Measurements from ENCODE around the gene CCDC187.

- no peak for TF ChIP-seq NR2C2 (CRISPR knock-in tag; IDR thresholded peaks at IDR 0.05; ENCODE audit: borderline replicate concordance)
- no peak for TF ChIP-seq ZNF17 (CRISPR knock-in tag; IDR thresholded peaks at IDR 0.05)
- no peak for TF ChIP-seq POLR2AphosphoS5 (IDR thresholded peaks at IDR 0.05; ENCODE audit: low read depth, low read length)
- no peak for TF ChIP-seq ZFP36 (IDR thresholded peaks at IDR 0.05; ENCODE audit: borderline replicate concordance, low read depth, low read length, partially characterized antibody)
- TF ChIP-seq FOXA3 (CRISPR knock-in tag; IDR thresholded peaks at IDR 0.05), result no peak
- no peak for TF ChIP-seq ZNF12 (CRISPR knock-in tag; IDR thresholded peaks at IDR 0.05)
- TF ChIP-seq NR2F1 (CRISPR knock-in tag; IDR thresholded peaks at IDR 0.05), result no peak
- TF ChIP-seq, protein P1, sequence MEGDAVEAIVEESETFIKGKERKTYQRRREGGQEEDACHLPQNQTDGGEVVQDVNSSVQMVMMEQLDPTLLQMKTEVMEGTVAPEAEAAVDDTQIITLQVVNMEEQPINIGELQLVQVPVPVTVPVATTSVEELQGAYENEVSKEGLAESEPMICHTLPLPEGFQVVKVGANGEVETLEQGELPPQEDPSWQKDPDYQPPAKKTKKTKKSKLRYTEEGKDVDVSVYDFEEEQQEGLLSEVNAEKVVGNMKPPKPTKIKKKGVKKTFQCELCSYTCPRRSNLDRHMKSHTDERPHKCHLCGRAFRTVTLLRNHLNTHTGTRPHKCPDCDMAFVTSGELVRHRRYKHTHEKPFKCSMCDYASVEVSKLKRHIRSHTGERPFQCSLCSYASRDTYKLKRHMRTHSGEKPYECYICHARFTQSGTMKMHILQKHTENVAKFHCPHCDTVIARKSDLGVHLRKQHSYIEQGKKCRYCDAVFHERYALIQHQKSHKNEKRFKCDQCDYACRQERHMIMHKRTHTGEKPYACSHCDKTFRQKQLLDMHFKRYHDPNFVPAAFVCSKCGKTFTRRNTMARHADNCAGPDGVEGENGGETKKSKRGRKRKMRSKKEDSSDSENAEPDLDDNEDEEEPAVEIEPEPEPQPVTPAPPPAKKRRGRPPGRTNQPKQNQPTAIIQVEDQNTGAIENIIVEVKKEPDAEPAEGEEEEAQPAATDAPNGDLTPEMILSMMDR (CRISPR knock-in tag; IDR thresholded peaks at IDR 0.05), result no peak
Observed at GRCh38 chr9:136211006-136211405, 92.9 kb downstream of the CCDC187 start.
